NCI-H526 (cell line): Measurements from ENCODE around the gene CENPVL2.
"Not testable (repeated sequence)": the region's sequence is repeated elsewhere in the genome, so short reads cannot be mapped to it uniquely, and the experiment has no call there.

Experiments used
- DNase-seq, 2 experiments: peaks; one replicate each; lab custom pipeline; 2025; lab: John Stamatoyannopoulos, UW

The CENPVL2 gene

GRCh38 chrX:51682720-51683062 lies at the start of gene CENPVL2:
CENPVL2 (minus strand) TSS chrX:51682831; CDS start chrX:51682831, 0 bp downstream.
- not testable (repeated sequence) for DNase-seq

- DNase-seq, result peak in 1 of 2 experiments; percentile 15
These were observed 45.6 kb upstream of the CENPVL2 start for GRCh38 chrX:51728202-51728601.

GRCh38 chrX:51712943-51713647 lies 30.5 kb upstream of the CENPVL2 start:
- DNase-seq, result not testable (repeated sequence)

GRCh38 chrX:51710277-51711164 lies 27.9 kb upstream of the CENPVL2 start, which contains the start of gene CENPVL1:
CENPVL1 (plus strand) TSS chrX:51710512; CDS start chrX:51710512, 0 bp downstream.
- not testable (repeated sequence) for DNase-seq

- no peak for DNase-seq
These were observed 14.8 kb upstream of the CENPVL2 start for GRCh38 chrX:51697397-51697796.

- no peak for DNase-seq
These were observed 11.6 kb upstream of the CENPVL2 start for GRCh38 chrX:51694254-51694653.

GRCh38 chrX:51681808-51682719 lies 567 bp downstream of the CENPVL2 start:
- not testable (repeated sequence) for DNase-seq

GRCh38 chrX:51679689-51680433 lies 2.8 kb downstream of the CENPVL2 start:
- DNase-seq, result not testable (repeated sequence)

GRCh38 chrX:51665981-51666380 lies 16.6 kb downstream of the CENPVL2 start:
- DNase-seq, result no peak

- DNase-seq, result no peak
These were observed 39.3 kb downstream of the CENPVL2 start for GRCh38 chrX:51643377-51643776.

GRCh38 chrX:51641421-51642021 lies 41.1 kb downstream of the CENPVL2 start:
- DNase-seq, result peak in 1 of 2 experiments; percentile 52

GRCh38 chrX:51636511-51636910 lies 46.1 kb downstream of the CENPVL2 start:
- DNase-seq, result not testable (repeated sequence)
